ENCODE results near the gene MGST2.

The MGST2 gene

DNA sequence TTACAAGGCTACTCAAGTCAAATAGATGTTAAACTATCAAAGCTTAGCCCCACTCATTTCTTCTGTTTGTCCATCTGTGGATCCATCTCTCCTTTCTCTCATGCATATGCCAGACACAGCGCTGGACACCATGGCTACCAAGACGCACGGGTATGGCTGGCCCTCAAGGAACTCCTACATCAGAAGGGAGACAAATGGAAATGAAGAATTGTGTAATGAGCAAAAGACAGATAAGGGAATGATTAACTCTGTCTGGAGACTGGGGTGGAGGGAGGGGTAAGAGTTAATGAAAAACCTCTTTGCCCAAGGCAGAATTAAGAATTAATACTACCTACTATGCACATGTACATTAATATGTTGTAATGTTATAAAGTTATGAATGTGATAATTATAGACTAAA, 88.1 kb downstream of the MGST2 start:
- H3K9me3 ChIP-seq (ENCODE audit: control insufficient read depth, insufficient read depth, low read length): no peaks in the 10 kb centered on the region
- no peaks in the 10 kb centered on the region for H3K27me3 ChIP-seq (ENCODE audit: control insufficient read depth, low read length)
- H3K4me2 ChIP-seq (ENCODE audit: low read length): no peak overlapping the region
- no peaks in the 10 kb centered on the region for H3F3A ChIP-seq (ENCODE audit: control insufficient read depth, insufficient read depth)
- H3K27ac ChIP-seq (ENCODE audit: low read depth, low read length): no peak overlapping the region
- TF ChIP-seq CTCF (IDR thresholded peaks at IDR 0.05; ENCODE audit: low read depth, low read length, poor library complexity, severe bottlenecking): no peak
- TF ChIP-seq EZH2phosphoT487 (IDR thresholded peaks at IDR 0.05; ENCODE audit: borderline replicate concordance, low read length): no peak
- no peaks in the 10 kb centered on the region for H3K36me3 ChIP-seq (ENCODE audit: control insufficient read depth, low read length)
- no peaks in the 10 kb centered on the region for H3K4me1 ChIP-seq (ENCODE audit: control insufficient read depth, low read length)
- no peaks in the 10 kb centered on the region for H3K9me2 ChIP-seq (replicated peaks; ENCODE audit: control insufficient read depth, low read length)
- no peak overlapping the region for H3K4me3 ChIP-seq (ENCODE audit: low read length)
- H3K79me2 ChIP-seq (ENCODE audit: control insufficient read depth, low read length): no peaks in the 10 kb centered on the region
- H4K20me1 ChIP-seq (ENCODE audit: control insufficient read depth, insufficient read depth, low read depth, low read length): no peaks in the 10 kb centered on the region

Measured in DOHH2 (cell line).